ENCODE results near the gene GLYATL3.

The GLYATL3 gene

GRCh38 chr6:49514571-49515484 lies 15.1 kb downstream of the GLYATL3 start:
- DNase-seq = no peak

GRCh38 chr6:49515485-49516146 lies 15.9 kb downstream of the GLYATL3 start:
- no peak for DNase-seq

GRCh38 chr6:49516147-49516505 lies 16.4 kb downstream of the GLYATL3 start:
- DNase-seq = no peak

GRCh38 chr6:49517919-49518318 lies 18.2 kb downstream of the GLYATL3 start:
- no peak for DNase-seq

- no peak for DNase-seq
Observed at GRCh38 chr6:49519660-49520059, 19.9 kb downstream of the GLYATL3 start.

- no peak for DNase-seq
Observed at GRCh38 chr6:49522710-49523593, 23.2 kb downstream of the GLYATL3 start.

GRCh38 chr6:49523901-49524300 lies 24.2 kb downstream of the GLYATL3 start:
- no peak for DNase-seq

GRCh38 chr6:49524541-49524940 lies 24.8 kb downstream of the GLYATL3 start:
- DNase-seq = no peak

GRCh38 chr6:49526598-49526997 lies 26.9 kb downstream of the GLYATL3 start:
- no peak for DNase-seq

GRCh38 chr6:49527320-49527719 lies 27.6 kb downstream of the GLYATL3 start:
- DNase-seq = no peak

- no peak for DNase-seq
Observed at GRCh38 chr6:49528571-49528970, 28.8 kb downstream of the GLYATL3 start.

- no peak for DNase-seq
Observed at GRCh38 chr6:49530141-49530776, 30.5 kb downstream of the GLYATL3 start.

GRCh38 chr6:49531774-49532569 lies 32.2 kb downstream of the GLYATL3 start:
- no peak for DNase-seq

GRCh38 chr6:49535795-49536194 lies 36.1 kb downstream of the GLYATL3 start:
- no peak for DNase-seq

GRCh38 chr6:49539102-49539501 lies 39.4 kb downstream of the GLYATL3 start:
- no peak for DNase-seq

GRCh38 chr6:49540614-49541013 lies 40.9 kb downstream of the GLYATL3 start:
- no peak for DNase-seq

GRCh38 chr6:49541210-49541724 lies 41.5 kb downstream of the GLYATL3 start:
- no peak for DNase-seq

- no peak for DNase-seq
Observed at GRCh38 chr6:49541936-49542335, 42.2 kb downstream of the GLYATL3 start.

- no peak for DNase-seq
Observed at GRCh38 chr6:49543087-49543858, 43.5 kb downstream of the GLYATL3 start.

- no peak for DNase-seq
Observed at GRCh38 chr6:49546331-49546730, 46.6 kb downstream of the GLYATL3 start.
